LNCaP clone FGC (cell line): ENCODE results near the gene PDLIM5.
"Not testable (repeated sequence)": the region's sequence is repeated elsewhere in the genome, so short reads cannot be mapped to it uniquely, and the experiment has no call there.

Source experiments
- DNase-seq: peaks from one replicate; pipeline ENCODE4 v3.0.0-alpha.2; 2011; ENCODE audit warnings: low read depth
- H3K4me3 ChIP-seq: 2 replicates; pipeline ENCODE4 v1.5.1; 2011; ENCODE audit warnings: mild to moderate bottlenecking, low read depth, low read length, control low read depth
- TF ChIP-seq, protein P1 (sequence below): IDR thresholded peaks from 2 replicates; pipeline ENCODE4 v1.5.1; 2012; ENCODE audit warnings: mild to moderate bottlenecking; ENCODE audit not compliant: control insufficient read depth, insufficient read depth; ENCODE audit errors: extremely low read depth

The PDLIM5 gene

DNA sequence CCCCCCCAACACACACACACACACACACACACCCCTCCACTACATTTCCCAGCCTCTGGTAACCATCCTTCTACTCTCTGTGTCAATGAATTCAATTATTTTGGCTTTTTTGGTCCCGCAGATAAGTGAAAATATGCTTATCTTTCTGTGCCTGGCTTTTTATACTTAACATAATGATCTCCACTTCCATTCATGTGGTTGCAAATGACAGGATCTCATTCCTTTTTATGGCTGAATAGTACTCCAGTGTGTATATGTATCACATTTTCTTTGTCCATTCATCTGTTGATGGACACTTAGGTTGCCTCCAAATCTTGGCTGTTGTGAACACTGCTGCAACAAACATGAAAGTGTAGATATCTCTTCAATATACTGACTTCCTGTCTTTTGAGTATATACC lies 59.8 kb downstream of the PDLIM5 start:
- TF ChIP-seq, protein P1, sequence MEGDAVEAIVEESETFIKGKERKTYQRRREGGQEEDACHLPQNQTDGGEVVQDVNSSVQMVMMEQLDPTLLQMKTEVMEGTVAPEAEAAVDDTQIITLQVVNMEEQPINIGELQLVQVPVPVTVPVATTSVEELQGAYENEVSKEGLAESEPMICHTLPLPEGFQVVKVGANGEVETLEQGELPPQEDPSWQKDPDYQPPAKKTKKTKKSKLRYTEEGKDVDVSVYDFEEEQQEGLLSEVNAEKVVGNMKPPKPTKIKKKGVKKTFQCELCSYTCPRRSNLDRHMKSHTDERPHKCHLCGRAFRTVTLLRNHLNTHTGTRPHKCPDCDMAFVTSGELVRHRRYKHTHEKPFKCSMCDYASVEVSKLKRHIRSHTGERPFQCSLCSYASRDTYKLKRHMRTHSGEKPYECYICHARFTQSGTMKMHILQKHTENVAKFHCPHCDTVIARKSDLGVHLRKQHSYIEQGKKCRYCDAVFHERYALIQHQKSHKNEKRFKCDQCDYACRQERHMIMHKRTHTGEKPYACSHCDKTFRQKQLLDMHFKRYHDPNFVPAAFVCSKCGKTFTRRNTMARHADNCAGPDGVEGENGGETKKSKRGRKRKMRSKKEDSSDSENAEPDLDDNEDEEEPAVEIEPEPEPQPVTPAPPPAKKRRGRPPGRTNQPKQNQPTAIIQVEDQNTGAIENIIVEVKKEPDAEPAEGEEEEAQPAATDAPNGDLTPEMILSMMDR = no peak

DNA sequence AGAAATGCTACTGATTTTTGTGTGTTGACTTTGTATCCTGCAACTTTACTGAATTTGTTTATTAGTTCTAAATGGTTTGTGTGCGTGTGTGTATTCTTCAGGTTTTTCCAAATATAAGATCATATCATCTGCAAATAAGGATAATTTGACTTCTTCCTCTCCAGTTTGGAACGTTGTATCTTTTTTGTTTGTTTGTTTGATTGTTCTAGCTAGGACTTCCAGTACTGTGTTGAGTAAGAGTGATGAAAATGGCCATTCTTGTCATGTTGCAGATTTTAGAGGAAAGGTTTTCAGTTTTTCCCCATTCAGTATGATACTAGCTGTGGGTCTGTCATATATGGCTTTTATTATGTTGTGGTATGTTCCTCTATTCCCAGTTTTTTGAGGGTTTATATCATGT lies 61.8 kb downstream of the PDLIM5 start:
- DNase-seq = peak; percentile 72
- not testable (repeated sequence) for H3K4me3 ChIP-seq

More for the DNA sequence above, 59.8 kb downstream of the PDLIM5 start:
- no peak overlapping the region for H3K4me3 ChIP-seq
- no peak for DNase-seq

DNA sequence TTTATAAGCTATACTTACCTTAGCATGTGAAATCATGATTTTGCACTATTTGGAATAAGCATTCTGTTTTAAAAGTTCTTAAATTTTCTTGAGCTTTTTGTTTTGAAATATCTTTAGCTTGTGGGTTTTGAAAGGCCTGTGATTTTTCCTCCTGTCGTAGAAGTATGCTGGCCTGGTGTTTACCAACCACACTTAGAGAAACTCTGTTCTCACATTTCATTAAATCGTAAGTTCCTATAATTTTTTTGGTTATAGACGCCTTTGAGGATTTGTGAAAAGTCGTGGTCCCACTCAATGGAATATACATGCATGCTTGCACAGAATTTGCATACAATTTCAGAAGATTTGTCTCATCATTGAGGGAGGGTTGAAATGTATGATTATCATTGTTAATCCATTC lies 63.6 kb downstream of the PDLIM5 start:
- TF ChIP-seq, protein P1 = no peak
- H3K4me3 ChIP-seq = no peak overlapping the region
- no peak for DNase-seq

DNA sequence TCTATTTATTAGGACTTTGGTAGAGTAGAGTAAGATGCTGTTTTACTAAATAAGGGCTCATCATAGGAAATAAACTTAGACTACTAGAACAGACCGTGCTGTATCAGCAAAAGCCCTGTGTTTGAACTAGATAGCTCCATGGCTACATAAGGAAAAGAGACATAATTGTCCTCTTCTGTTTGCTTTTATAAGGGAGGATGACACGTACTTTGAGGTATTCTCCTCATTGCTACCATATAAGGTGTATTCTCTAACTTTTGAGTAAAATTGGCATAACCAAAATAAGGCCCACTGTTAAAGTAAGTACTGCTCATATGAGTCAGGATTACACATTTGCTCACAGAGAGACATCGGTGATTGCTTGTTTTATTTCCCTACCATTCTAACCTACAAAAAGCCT lies 64.3 kb downstream of the PDLIM5 start:
- TF ChIP-seq, protein P1 = no peak
- H3K4me3 ChIP-seq = no peak overlapping the region; the same call in 1 of the 2 replicates
- DNase-seq = peak; percentile 93

DNA sequence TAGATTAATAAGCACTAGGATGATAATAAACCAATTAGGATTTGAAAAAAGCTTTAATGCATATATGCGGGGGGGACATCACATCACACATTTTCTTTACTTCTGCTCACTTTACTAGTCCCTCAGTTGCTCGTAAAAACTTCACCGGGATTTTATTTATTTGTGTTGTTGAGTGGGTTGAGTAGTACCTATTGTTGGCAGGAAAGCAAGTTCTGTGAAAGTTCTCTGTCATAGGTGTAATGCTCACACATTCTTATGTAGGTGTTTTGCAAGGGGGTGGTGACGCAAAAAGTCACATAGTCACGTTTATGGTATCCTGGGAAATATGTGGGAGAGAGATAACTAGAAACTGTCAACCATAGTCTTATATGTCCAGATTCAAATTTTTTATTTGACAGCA lies 65.3 kb downstream of the PDLIM5 start:
- TF ChIP-seq, protein P1 = no peak
- no peak overlapping the region for H3K4me3 ChIP-seq
- DNase-seq = peak; percentile 94

DNA sequence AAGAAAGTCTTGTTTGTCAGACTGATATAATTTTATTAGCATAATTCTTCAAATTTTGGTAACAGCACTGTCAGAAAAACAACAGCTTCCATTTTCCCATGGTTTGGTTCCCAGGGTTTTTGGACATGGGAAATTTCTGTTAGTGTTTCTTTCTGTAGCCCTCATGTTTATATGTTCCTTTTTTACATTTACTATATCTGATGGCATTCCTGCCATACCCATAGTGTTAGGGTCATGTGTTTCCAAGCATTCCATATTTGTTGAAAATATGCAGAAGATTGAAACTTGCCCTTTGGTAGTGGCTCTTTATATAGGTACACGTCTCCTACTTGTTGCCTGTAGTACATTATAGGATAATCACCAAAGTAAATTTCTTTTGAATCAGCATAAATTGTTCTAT lies 65.8 kb downstream of the PDLIM5 start:
- H3K4me3 ChIP-seq = no peak overlapping the region
- no peak for DNase-seq
- TF ChIP-seq, protein P1 = no peak

DNA sequence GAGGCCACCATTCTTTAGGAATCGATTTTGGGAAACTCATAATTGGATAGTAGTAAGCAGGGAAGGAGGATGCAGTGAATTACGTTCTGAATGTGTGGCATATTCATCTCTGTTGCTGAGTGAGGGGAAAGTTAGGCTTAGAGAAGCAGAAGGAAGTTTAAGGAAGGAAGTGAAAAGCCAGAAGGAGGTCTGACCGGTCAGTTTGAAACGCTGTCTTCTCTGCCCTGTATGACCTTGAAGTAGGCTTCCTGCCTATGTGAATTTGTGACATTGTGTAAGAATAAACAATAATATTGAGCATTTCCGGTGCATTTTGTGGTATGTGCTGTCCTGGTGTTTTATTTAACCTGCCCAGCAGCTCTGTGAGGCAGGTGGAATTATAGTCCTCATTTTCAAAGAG lies 67.3 kb downstream of the PDLIM5 start:
- TF ChIP-seq, protein P1 = no peak
- DNase-seq = no peak

More for the DNA sequence above, 67.3 kb downstream of the PDLIM5 start:
- no peak overlapping the region for H3K4me3 ChIP-seq
